ENCODE measurements around the gene PRCC.
"Not testable (repeated sequence)": the region's sequence is repeated elsewhere in the genome, so short reads cannot be mapped to it uniquely, and the experiment has no call there.

PRCC gene

DNA sequence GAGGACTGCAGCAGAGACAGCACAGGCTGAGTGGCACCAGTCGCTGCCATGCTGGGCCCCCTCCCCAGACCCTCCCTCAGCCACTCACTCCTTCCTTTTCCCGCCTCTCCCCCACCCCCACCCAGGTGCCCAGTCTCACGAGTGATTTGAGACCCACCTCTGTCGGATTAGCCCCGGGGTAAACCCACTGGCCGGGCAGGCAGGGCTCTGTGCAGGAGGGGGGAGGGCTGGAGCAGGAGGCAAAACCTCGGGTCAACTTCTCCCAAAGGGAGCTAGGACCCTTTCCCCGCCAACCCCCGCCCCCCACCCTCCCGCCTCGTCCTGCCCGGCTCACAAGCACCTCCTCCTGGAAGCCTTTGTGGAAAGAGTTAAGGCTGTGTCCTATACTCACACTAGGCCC is 23.0 kb upstream of the PRCC start:
- DNase-seq (ENCODE audit: low read depth) = no peak

- no peak for DNase-seq (ENCODE audit: low read depth)
Measured at GRCh38 chr1:156744786-156745419, 22.4 kb upstream of the PRCC start.

GRCh38 chr1:156745881-156746280 is 21.5 kb upstream of the PRCC start:
- no peak for DNase-seq (ENCODE audit: low read depth)

- no peak for DNase-seq (ENCODE audit: low read depth)
Measured at GRCh38 chr1:156746406-156746727, 21.0 kb upstream of the PRCC start.

- no peak for DNase-seq (ENCODE audit: low read depth)
Measured at GRCh38 chr1:156746728-156747631, 20.4 kb upstream of the PRCC start.

DNA sequence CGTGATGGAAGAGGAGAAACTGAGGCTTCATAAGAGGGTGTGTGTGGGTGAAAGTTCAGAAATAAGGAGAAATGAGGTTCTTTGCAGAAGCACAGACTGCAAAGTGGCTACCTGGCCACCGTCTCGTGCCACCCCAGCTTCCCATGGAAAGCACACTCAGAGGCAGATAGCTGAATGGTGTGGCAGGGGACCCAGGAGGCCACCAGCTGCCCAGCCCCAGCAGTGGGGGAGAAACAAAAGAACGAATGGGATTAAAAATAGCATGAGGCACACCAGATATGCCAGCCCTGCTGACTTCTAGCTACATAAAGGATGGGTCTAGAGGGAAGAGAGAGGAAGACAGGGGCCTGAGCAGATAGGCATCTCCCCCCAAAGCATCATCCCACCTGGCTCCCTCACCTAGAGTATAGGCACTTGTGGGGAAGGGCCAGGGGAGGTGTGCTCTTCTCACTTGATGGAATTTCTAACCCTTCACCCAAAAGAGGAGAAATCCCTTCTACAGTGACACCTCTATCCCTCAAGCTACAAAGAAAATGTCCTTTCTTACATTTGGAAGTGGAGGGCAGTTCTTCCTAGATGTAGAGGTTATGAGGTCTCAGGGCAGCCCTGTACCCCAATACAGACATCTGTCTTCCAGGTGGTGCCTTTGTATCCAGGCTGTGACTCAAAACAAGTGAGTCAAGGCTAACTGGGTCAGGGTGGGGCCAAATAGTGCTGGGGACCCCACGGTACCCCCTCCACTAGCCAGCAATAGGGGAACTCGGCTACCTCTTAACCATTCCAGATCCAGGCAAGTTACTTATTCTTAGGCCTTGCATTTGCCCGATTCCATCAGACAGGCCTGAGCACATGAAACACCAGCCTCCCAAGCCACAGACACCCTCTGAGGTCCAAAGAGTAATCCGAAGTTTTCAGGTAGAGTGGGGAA is 19.3 kb upstream of the PRCC start:
- DNase-seq (ENCODE audit: low read depth) = no peak

GRCh38 chr1:156748670-156749418 is 18.5 kb upstream of the PRCC start:
- no peak for DNase-seq (ENCODE audit: low read depth)

GRCh38 chr1:156749419-156750118 is 17.8 kb upstream of the PRCC start:
- no peak for DNase-seq (ENCODE audit: low read depth)

DNA sequence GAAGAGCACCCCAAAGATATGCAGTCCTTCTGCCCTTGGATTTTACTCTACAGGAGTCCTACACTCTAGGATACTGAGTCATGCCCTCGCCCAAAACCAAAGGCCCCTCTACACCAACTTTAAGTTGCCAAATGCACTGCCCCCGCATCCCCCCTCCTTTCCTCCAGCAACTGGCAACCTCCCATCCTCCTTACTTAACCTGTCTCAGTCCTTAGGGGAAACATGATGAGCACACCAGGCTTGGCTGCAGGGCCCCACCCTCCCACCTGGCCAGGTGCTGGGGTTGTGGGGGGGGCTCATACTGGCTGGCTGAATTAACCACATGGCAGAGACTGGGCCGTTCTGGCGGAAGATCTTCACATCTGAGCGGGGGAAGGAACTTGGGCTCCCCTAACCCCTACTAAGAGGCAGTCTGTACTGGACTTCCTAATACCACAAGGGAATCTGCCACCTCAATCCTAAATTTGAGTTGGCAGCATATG is 17.1 kb upstream of the PRCC start:
- no peak for DNase-seq (ENCODE audit: low read depth)

DNA sequence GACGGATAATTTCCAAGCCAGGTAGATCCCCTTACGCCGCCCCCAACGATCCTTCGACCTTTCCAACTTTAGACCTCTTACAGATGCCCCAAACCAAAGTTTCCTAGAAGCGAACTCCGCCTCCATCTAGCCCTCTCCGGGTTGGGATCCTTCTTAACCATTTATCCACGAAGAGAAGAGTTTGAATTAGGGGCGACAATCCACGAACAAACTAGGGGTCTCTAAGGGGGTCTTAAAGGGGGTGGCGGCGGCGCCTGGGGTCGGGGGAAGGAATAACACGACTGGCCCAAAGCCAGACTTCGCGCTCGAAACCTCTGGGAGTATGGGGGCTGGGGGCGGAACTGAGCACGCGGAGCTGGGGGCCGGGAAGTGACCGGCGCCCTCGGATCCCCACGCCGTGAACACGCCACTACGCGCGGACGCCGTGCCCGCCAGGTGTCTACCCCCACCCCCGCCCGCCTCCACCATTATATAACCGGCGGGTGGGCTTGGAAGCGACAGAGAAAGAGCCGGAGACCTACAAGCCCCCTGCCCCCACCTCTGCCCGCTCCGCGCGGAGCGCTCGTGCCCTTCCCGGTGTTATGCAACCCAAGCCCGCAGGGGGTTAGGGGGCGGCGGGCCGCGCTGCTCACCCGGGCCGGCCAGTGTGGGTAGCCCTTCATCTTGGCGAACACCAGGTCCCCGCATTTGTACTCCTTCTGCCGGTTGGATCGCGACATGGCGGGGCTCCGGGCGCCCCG is 16.5 kb upstream of the PRCC start:
- no peak for DNase-seq (ENCODE audit: low read depth)

GRCh38 chr1:156751451-156751756 is 15.9 kb upstream of the PRCC start, which contains the start of gene HDGF:
Gene HDGF, minus strand, starts transcription at chr1:156751675. Its CDS starts 246 bp downstream, at chr1:156751429.
- DNase-seq (ENCODE audit: low read depth) = no peak

DNA sequence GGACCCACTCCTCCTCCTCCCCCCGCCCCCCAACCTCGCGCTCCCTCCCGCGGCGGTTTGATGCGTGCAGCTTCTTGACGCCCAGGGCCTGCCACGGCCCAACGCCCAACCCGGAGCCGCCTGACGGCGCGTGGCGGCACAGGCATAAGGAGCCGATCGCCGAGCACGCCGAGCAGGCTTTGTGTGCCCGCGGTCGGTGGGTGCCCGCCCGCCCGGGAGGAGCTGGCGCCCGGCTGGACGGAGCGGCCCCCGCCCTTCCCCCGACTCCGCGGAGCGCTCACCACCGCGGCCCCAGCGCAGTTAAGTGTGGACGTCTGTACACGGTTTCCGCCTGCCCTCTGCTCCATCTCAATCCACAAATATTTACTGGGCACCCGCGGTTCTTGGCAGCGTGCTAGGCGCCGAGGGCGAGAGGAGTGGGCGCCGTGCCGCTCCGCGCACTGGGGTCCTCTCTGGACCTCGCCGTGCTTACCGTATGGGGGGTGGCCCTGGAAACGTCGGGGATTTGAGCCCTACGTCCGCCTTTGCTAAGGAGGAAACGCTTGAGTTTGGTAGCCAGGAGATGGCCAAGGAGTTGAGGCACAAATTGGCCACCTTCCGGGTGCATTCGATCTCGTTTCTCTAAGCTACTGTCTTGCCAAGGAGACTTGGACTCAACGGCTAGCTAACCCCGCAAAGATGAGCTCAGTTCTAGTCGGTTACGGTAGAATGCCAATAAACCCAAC is 15.4 kb upstream of the PRCC start:
- peak; percentile 93 for DNase-seq (ENCODE audit: low read depth)

DNA sequence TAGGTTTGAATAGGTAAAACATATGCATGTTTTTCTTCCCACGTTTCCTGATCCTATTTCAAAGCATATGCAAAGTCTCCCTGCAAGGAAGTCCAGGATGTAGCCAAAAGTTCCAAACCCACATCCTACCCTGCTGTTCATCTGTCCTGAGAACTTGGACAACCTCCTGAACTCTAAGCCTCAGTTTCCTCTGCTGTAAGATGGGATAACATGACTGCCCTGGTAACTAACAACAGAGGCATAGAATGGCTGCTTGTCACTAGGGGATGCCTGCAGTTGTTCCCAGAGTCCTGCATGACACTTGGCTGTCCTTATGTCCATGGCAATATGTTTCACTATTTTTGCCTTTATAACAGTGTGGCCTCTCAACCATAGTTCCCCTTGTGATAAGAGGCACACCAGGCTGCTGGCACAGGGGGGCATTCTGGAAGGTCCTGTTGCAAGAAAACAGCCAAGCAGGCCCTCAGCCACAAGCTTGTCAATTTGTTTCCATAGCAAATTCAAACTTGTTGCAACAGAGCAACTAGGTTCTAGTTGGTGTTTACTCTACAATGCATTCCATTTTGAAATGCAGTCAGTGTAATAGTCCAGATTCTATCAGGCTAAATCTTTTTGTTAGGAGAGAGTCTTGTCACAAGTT is 14.4 kb upstream of the PRCC start:
- DNase-seq (ENCODE audit: low read depth) = no peak

GRCh38 chr1:156754219-156754618 is 13.1 kb upstream of the PRCC start:
- no peak for DNase-seq (ENCODE audit: low read depth)

DNA sequence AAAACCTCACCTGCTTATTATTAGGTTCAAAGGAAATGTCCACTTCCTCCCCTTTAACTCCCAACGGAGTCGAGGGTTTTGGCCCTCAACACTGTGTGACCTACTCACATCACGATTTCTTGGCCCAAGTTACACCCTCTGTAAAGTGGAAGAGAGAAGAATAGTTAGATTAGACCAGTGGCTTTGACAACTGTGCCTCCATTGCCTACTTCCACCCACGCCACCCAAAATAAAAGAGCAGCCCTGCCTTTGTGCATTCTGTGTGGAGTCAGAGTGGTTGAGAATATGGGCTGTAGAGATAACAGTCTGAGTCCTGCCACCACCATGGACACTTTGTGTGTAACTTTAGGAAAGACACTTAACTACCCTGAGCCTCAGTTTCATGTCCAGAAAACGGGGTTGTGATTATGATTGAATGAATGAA is 11.8 kb upstream of the PRCC start:
- no peak for DNase-seq (ENCODE audit: low read depth)

DNA sequence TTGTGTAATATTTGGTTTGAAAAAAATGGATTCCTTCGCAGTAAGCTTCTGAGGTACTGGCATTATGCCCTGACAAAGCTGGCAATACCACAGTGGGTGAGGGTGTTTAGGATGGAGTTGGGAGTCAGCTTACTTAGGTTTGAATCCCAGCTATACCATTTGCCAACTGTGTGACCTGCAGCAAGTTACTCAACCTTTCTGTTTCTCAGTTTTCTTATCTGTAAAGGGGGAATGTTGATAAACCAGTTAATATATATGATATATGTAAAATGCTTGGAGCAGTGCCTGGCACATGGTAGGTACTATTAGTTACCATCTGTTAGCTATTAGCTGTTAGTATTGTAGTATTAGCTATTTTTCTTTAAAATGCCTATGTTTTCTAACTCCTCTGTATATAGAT is 11.0 kb upstream of the PRCC start:
- DNase-seq (ENCODE audit: low read depth) = no peak

- not testable (repeated sequence) for DNase-seq (ENCODE audit: low read depth)
Measured at GRCh38 chr1:156757572-156758253, 9.6 kb upstream of the PRCC start.

DNA sequence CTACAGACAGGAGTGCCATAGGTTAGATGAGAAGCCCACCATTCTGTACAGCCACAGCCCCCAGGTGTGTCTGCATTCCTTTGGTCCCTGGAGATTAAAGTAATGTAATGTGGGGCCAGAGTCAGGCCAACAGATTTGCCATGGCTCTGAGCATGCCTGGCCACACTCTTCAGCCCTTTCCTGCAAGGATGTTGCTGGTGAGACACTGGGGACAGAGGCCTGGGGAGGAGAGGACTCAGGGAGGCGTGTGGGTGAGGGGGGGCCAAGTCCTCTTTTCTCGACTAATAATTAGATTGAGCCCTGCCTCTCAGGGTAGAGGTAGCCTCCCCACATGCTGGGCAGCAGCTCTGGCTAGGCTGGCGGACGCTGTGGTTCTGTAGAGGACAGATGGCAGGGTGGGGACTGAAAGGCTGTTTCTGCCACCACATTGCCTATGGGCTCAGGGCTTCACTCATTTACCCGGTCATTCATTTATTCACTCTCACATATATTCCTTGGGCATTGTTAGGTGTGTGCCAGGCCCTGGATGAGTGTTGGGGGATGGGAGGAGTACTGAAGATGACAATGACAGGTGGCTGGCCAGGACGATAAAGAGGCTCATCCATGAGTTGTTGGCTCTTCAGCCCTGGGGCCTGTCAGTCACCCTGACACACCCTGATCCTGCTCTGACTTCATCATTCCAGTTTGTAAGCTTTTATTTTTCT is 7.1 kb upstream of the PRCC start:
- DNase-seq (ENCODE audit: low read depth) = no peak

Measured in CMK (cell line).